HepG2 (cell line): Measurements from ENCODE around the gene MOK. TPM values are rescaled to one million over a fixed set of nuclear protein-coding genes. Genes with fewer than 3 reads are reported as not detected.

Experiments
- CCDC6 ChIP-seq: sonication (generic); formaldehyde crosslinking; IDR thresholded peaks from 2 replicates; pipeline ENCODE4 v1.8.1; 2022; ENCODE audit warnings: mild to moderate bottlenecking, missing genetic modification reagents, moderate library complexity
- EED ChIP-seq: sonication (generic); formaldehyde crosslinking; IDR thresholded peaks from 2 replicates; pipeline ENCODE4 v1.5.0; 2020; ENCODE audit warnings: mild to moderate bottlenecking, missing genetic modification reagents
- GFI1 ChIP-seq: sonication (generic); formaldehyde crosslinking; IDR thresholded peaks from 2 replicates; pipeline ENCODE4 v1.5.0; 2020; ENCODE audit warnings: missing genetic modification reagents, mild to moderate bottlenecking, borderline replicate concordance
- ISL2 ChIP-seq: sonication (generic); formaldehyde crosslinking; IDR thresholded peaks from 2 replicates; pipeline ENCODE4 v1.5.0; 2020; ENCODE audit warnings: missing genetic modification reagents
- NR2F6 ChIP-seq, 2 experiments: IDR thresholded peaks; 2 replicates each; pipeline ENCODE4 v1.6.1; 2016; ENCODE audit warnings: antibody characterized with exemption in 1 of 2, mild to moderate bottlenecking in 1 of 2
- SRF ChIP-seq: IDR thresholded peaks from 2 replicates; pipeline ENCODE4 v1.6.1; 2011; ENCODE audit warnings: mild to moderate bottlenecking, low read depth, low read length, moderate library complexity
- TCF7L2 ChIP-seq: IDR thresholded peaks from 2 replicates; pipeline ENCODE4 v1.6.1; 2011; ENCODE audit warnings: mild to moderate bottlenecking, low read depth, low read length, moderate library complexity
- ZBED4 ChIP-seq: sonication (generic); formaldehyde crosslinking; IDR thresholded peaks from 2 replicates; pipeline ENCODE4 v1.4.0; 2020; ENCODE audit warnings: missing genetic modification reagents, borderline replicate concordance
- ZNF543 ChIP-seq: sonication (generic); formaldehyde crosslinking; IDR thresholded peaks from 2 replicates; pipeline ENCODE4 v1.4.0; 2020; ENCODE audit warnings: mild to moderate bottlenecking, missing genetic modification reagents
- ZNF572 ChIP-seq: sonication (generic); formaldehyde crosslinking; IDR thresholded peaks from 2 replicates; pipeline ENCODE4 v1.5.1; 2020; ENCODE audit warnings: mild to moderate bottlenecking, missing genetic modification reagents
- ZNF672 ChIP-seq: sonication (generic); formaldehyde crosslinking; IDR thresholded peaks from 2 replicates; pipeline ENCODE4 v1.8.1; 2022; ENCODE audit warnings: missing genetic modification reagents
- ZUFSP ChIP-seq: sonication (generic); formaldehyde crosslinking; IDR thresholded peaks from 2 replicates; pipeline ENCODE4 v1.9.0; 2021; ENCODE audit warnings: missing genetic modification reagents, mild to moderate bottlenecking, borderline replicate concordance
- polyA plus RNA-seq, 8 experiments: library from polyadenylated mRNA; depleted of rRNA in 3 of 8; stranded (reverse) in 7 of 8; unstranded in 1 of 8; fragments of >200 nt; fragmentation: Illumina TruSeq in 4 of 8; extraction: Trizol in 4 of 8; gene quantifications; 2 replicates each; pipeline versions ENCODE4 v1.2.1 to v1.2.3, GENCODE V29; 2011 to 2016; ENCODE audit warnings: low read depth in 4 of 8, missing spikeins in 1 of 8, mixed read lengths in 1 of 8; ENCODE audit not compliant: insufficient read depth in 1 of 8
- total RNA-seq, 5 experiments: library from RNA; depleted of rRNA; stranded (reverse); fragments of >200 nt; fragmentation: Illumina TruSeq; extraction: Trizol; gene quantifications; 2 replicates each; pipeline ENCODE4 v1.2.3, GENCODE V29; 2016; ENCODE audit warnings: low read depth in 1 of 5
- TF ChIP-seq, protein P1 (sequence below): sonication (generic); formaldehyde crosslinking; IDR thresholded peaks from 2 replicates; pipeline ENCODE4 v1.5.0; 2020; ENCODE audit warnings: mild to moderate bottlenecking, missing genetic modification reagents, borderline replicate concordance
- TF ChIP-seq, protein P2 (sequence below): sonication (generic); formaldehyde crosslinking; IDR thresholded peaks from 2 replicates; pipeline ENCODE4 v1.4.0; 2020; ENCODE audit warnings: missing genetic modification reagents

Gene MOK
- total and polyA plus RNA-seq, 2 of the 13 experiments (the other 11 are each of a cell fraction or from before 2014, with no cell fraction given), result 15.3 to 16.9 TPM

GRCh38 chr14:102316743-102317563 is 12.0 kb upstream of the MOK start (continued):
- peak; percentile 86; the same call in 1 of the 2 replicates for TF ChIP-seq ZNF572
- no peak for TF ChIP-seq TCF7L2
- no peak for TF ChIP-seq ZNF672
- TF ChIP-seq, protein P1, sequence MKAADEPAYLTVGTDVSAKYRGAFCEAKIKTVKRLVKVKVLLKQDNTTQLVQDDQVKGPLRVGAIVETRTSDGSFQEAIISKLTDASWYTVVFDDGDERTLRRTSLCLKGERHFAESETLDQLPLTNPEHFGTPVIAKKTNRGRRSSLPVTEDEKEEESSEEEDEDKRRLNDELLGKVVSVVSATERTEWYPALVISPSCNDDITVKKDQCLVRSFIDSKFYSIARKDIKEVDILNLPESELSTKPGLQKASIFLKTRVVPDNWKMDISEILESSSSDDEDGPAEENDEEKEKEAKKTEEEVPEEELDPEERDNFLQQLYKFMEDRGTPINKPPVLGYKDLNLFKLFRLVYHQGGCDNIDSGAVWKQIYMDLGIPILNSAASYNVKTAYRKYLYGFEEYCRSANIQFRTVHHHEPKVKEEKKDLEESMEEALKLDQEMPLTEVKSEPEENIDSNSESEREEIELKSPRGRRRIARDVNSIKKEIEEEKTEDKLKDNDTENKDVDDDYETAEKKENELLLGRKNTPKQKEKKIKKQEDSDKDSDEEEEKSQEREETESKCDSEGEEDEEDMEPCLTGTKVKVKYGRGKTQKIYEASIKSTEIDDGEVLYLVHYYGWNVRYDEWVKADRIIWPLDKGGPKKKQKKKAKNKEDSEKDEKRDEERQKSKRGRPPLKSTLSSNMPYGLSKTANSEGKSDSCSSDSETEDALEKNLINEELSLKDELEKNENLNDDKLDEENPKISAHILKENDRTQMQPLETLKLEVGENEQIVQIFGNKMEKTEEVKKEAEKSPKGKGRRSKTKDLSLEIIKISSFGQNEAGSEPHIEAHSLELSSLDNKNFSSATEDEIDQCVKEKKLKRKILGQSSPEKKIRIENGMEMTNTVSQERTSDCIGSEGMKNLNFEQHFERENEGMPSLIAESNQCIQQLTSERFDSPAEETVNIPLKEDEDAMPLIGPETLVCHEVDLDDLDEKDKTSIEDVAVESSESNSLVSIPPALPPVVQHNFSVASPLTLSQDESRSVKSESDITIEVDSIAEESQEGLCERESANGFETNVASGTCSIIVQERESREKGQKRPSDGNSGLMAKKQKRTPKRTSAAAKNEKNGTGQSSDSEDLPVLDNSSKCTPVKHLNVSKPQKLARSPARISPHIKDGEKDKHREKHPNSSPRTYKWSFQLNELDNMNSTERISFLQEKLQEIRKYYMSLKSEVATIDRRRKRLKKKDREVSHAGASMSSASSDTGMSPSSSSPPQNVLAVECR (CRISPR knock-in tag), result peak; percentile 74; the same call in 1 of the 2 replicates
- 0 out of 2 replicates have a peak, but pooled peaks have one; percentile 56 for TF ChIP-seq ISL2 (CRISPR knock-in tag)
- no peak for TF ChIP-seq ZUFSP (CRISPR knock-in tag)
- no peak for TF ChIP-seq ZNF543 (CRISPR knock-in tag)
- TF ChIP-seq SRF, result no peak
- no peak for TF ChIP-seq CCDC6 (CRISPR knock-in tag)
- TF ChIP-seq GFI1, result peak; percentile 57; the same call in 1 of the 2 replicates
- TF ChIP-seq ZBED4 (CRISPR knock-in tag), result 0 out of 2 replicates have a peak, but pooled peaks have one; percentile 45
- TF ChIP-seq, protein P2, sequence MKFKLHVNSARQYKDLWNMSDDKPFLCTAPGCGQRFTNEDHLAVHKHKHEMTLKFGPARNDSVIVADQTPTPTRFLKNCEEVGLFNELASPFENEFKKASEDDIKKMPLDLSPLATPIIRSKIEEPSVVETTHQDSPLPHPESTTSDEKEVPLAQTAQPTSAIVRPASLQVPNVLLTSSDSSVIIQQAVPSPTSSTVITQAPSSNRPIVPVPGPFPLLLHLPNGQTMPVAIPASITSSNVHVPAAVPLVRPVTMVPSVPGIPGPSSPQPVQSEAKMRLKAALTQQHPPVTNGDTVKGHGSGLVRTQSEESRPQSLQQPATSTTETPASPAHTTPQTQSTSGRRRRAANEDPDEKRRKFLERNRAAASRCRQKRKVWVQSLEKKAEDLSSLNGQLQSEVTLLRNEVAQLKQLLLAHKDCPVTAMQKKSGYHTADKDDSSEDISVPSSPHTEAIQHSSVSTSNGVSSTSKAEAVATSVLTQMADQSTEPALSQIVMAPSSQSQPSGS (CRISPR knock-in tag), result peak; percentile 59; the same call in 1 of the 2 replicates
- peak; percentile 31; the same call in 1 of the 2 replicates for TF ChIP-seq NR2F6 (IDR thresholded peaks at IDR 0.05)
- TF ChIP-seq NR2F6 (CRISPR knock-in tag; IDR thresholded peaks at IDR 0.05), result peak; percentile 62
- peak; percentile 39; the same call in 1 of the 2 replicates for TF ChIP-seq EED (CRISPR knock-in tag)
